Nephron (organoid): Measurements from ENCODE around the gene FMNL3.

Experiments used
- H3K27ac Mint-ChIP-seq, 3 experiments: 2 replicates each; pipeline ENCODE4 v1.8.0; 2020; ENCODE audit warnings: mixed read lengths in 3 of 3, mild to moderate bottlenecking in 2 of 3, moderate library complexity in 1 of 3
- H3K27me3 Mint-ChIP-seq: 2 replicates; pipeline ENCODE4 v1.8.0; 2021; ENCODE audit warnings: low read depth, mild to moderate bottlenecking, moderate library complexity, mixed read lengths
- H3K36me3 Mint-ChIP-seq: 2 replicates; pipeline ENCODE4 v1.8.0; 2020; ENCODE audit warnings: low read depth, mixed read lengths
- H3K4me1 Mint-ChIP-seq: 2 replicates; pipeline ENCODE4 v1.8.0; 2020; ENCODE audit warnings: mixed read lengths
- H3K4me3 Mint-ChIP-seq, 3 experiments: 2 replicates each; pipeline ENCODE4 v1.8.0; 2020; ENCODE audit warnings: mild to moderate bottlenecking in 3 of 3, mixed read lengths in 3 of 3, moderate library complexity in 2 of 3
- H3K9me3 Mint-ChIP-seq: 2 replicates; pipeline ENCODE4 v1.8.0; 2020; ENCODE audit warnings: mixed read lengths
- TF ChIP-seq, protein P1 (sequence below), 3 experiments: fragments of 200-600 bp; sonication (generic); IDR thresholded peaks; one replicate each; pipeline ENCODE4 v1.5.0; 2021; ENCODE audit warnings: antibody characterized with exemption in 3 of 3; ENCODE audit not compliant: unreplicated experiment in 3 of 3

Gene FMNL3

GRCh38 chr12:49599961-49600360 lies 107.2 kb downstream of the FMNL3 start:
- no peaks in the 10 kb centered on the region for H3K9me3 Mint-ChIP-seq
- no peak overlapping the region for H3K4me3 Mint-ChIP-seq
- H3K36me3 Mint-ChIP-seq: peaks cover 15% of the 10 kb centered on the region
- no peak overlapping the region for H3K27ac Mint-ChIP-seq
- H3K4me1 Mint-ChIP-seq: peaks cover 1% of the 10 kb centered on the region
- no peaks in the 10 kb centered on the region for H3K27me3 Mint-ChIP-seq
- TF ChIP-seq, protein P1, sequence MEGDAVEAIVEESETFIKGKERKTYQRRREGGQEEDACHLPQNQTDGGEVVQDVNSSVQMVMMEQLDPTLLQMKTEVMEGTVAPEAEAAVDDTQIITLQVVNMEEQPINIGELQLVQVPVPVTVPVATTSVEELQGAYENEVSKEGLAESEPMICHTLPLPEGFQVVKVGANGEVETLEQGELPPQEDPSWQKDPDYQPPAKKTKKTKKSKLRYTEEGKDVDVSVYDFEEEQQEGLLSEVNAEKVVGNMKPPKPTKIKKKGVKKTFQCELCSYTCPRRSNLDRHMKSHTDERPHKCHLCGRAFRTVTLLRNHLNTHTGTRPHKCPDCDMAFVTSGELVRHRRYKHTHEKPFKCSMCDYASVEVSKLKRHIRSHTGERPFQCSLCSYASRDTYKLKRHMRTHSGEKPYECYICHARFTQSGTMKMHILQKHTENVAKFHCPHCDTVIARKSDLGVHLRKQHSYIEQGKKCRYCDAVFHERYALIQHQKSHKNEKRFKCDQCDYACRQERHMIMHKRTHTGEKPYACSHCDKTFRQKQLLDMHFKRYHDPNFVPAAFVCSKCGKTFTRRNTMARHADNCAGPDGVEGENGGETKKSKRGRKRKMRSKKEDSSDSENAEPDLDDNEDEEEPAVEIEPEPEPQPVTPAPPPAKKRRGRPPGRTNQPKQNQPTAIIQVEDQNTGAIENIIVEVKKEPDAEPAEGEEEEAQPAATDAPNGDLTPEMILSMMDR (IDR thresholded peaks at IDR 0.05; ENCODE audit: unreplicated experiment in 3 of 3): no peak

GRCh38 chr12:49598527-49598926 lies 108.7 kb downstream of the FMNL3 start:
- Mint-ChIP-seq H3K27ac (no peak overlapping the region), H3K4me3 (no peak overlapping the region), H3K4me1 (no peaks in the 10 kb centered on the region), H3K27me3 (no peaks in the 10 kb centered on the region), H3K36me3 (peaks cover 15% of the 10 kb centered on the region), H3K9me3 (no peaks in the 10 kb centered on the region)
- TF ChIP-seq, protein P1 (IDR thresholded peaks at IDR 0.05; ENCODE audit: unreplicated experiment in 3 of 3): no peak

DNA sequence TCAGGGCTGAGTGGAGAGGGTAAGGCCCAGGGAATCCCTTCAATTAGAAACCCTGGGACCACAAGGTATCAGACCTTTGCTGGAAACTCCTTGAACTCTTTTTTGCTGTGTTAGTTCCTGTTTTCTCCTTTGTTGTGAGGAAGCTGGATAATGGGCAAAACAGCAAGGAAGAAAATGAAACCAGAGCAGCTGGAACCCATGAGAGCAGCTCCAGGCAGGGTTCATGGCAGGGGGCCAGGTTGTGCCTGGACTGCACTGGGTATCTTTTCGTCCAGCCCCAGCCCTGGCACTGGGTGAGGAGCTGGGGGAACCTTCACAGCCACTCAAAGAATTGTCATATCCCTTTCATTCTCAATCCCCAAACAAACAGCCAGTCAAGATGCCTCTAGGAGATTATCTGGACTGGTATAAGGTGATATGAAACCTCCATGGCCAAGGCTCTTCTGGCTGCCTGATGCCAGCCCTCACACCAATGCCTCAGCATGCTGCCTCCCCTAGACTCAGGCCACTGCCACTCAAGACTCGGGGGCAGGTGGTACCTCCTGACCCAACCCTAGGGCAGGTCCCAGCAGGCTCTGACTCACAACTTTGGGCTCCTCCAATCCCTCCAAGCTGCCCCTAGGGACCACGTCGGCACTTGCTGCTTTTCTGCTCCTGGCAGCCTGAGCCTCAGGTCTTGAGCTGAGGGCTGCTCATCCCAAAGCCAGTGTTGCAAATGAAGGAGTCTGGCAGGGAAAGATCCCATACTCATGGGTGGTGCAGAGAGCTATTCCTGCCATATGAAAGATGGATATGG lies 118.3 kb downstream of the FMNL3 start:
- Mint-ChIP-seq H3K9me3 (peaks cover 19% of the 10 kb centered on the region), H3K4me1 (peaks cover 23% of the 10 kb centered on the region), H3K4me3 (no peak overlapping the region), H3K36me3 (peaks cover 48% of the 10 kb centered on the region), H3K27ac (no peak overlapping the region), H3K27me3 (no peaks in the 10 kb centered on the region)
- TF ChIP-seq, protein P1 (IDR thresholded peaks at IDR 0.05; ENCODE audit: unreplicated experiment in 3 of 3): no peak

DNA sequence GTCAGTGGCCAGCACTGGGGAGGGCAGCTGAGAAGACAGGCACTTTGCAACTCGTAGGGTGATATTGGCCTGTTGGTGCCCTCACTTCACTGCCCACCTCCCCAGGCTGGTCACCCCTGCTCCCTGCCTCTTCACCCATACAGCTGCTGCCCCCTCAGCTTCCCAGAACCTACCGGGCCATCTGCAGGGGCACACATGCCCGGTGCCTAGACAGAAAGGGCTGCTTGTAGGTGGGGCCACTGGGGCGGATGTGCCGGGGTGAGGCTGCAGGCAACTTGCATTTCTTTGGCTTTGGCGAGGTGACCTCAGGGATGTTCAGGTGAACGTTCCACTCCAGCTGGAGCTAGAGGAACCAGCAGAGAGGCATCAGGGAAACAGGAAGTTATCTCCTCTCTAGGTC lies 118.9 kb downstream of the FMNL3 start:
- Mint-ChIP-seq H3K9me3 (peaks cover 19% of the 10 kb centered on the region), H3K4me1 (peaks cover 30% of the 10 kb centered on the region), H3K36me3 (peaks cover 51% of the 10 kb centered on the region), H3K27ac (no peak overlapping the region), H3K27me3 (no peaks in the 10 kb centered on the region), H3K4me3 (no peak overlapping the region)
- TF ChIP-seq, protein P1 (IDR thresholded peaks at IDR 0.05; ENCODE audit: unreplicated experiment in 3 of 3): no peak

GRCh38 chr12:49587174-49587908 lies 119.9 kb downstream of the FMNL3 start:
- Mint-ChIP-seq H3K9me3 (peaks cover 15% of the 10 kb centered on the region), H3K4me3 (no peak overlapping the region), H3K27ac (no peak overlapping the region), H3K4me1 (peaks cover 39% of the 10 kb centered on the region), H3K27me3 (no peaks in the 10 kb centered on the region), H3K36me3 (peaks cover 45% of the 10 kb centered on the region)
- TF ChIP-seq, protein P1 (IDR thresholded peaks at IDR 0.05; ENCODE audit: unreplicated experiment in 3 of 3): no peak
